H9 (cell line): ENCODE data around the gene ABCF1. TPM values are rescaled to one million over a fixed set of nuclear protein-coding genes. Genes with fewer than 3 reads are reported as not detected.

Experiments used
- DNase-seq: peaks from one replicate; pipeline ENCODE4 v3.0.0-alpha.2; 2017
- H2AFZ ChIP-seq: one replicate; pipeline ENCODE4 v1.6.1; 2013; ENCODE audit warnings: mild to moderate bottlenecking, low read length, control low read depth, moderate library complexity
- H2AK5ac ChIP-seq: 2 replicates; pipeline ENCODE4 v1.6.1; 2013; ENCODE audit warnings: low read length, control low read depth, mixed read lengths; ENCODE audit not compliant: insufficient read length
- H2BK120ac ChIP-seq: one replicate; pipeline ENCODE4 v1.6.1; 2013; ENCODE audit warnings: low read depth, mild to moderate bottlenecking, low read length, control low read depth, inconsistent platforms; ENCODE audit not compliant: poor library complexity, severe bottlenecking
- H2BK12ac ChIP-seq: 2 replicates; pipeline ENCODE4 v1.6.1; 2013; ENCODE audit warnings: low read length, control low read depth, mixed read lengths, low read depth; ENCODE audit not compliant: insufficient read length
- H2BK15ac ChIP-seq: 2 replicates; pipeline ENCODE4 v1.6.1; 2013; ENCODE audit warnings: low read depth, low read length, control low read depth
- H2BK20ac ChIP-seq: one replicate; pipeline ENCODE4 v1.6.1; 2013; ENCODE audit warnings: low read depth, mild to moderate bottlenecking, low read length, control low read depth, inconsistent platforms; ENCODE audit not compliant: poor library complexity, severe bottlenecking
- H2BK5ac ChIP-seq: 2 replicates; pipeline ENCODE4 v1.6.1; 2013; ENCODE audit warnings: low read length, control low read depth, mixed read lengths; ENCODE audit not compliant: insufficient read length
- H3K14ac ChIP-seq: 2 replicates; pipeline ENCODE4 v1.6.1; 2013; ENCODE audit warnings: low read length, control low read depth; ENCODE audit not compliant: insufficient read depth
- H3K18ac ChIP-seq: 2 replicates; pipeline ENCODE4 v1.6.1; 2013; ENCODE audit warnings: low read depth, mild to moderate bottlenecking, mixed read lengths, low read length, control low read depth; ENCODE audit not compliant: insufficient read length
- H3K23ac ChIP-seq: 2 replicates; pipeline ENCODE4 v1.6.1; 2013; ENCODE audit warnings: low read length, control low read depth, mixed read lengths, low read depth; ENCODE audit not compliant: insufficient read length
- H3K23me2 ChIP-seq: 2 replicates; pipeline ENCODE4 v1.6.1; 2013; ENCODE audit warnings: low read depth, mild to moderate bottlenecking, mixed read lengths, low read length, control low read depth; ENCODE audit not compliant: insufficient read length, poor library complexity, severe bottlenecking
- H3K27ac ChIP-seq: 2 replicates; pipeline ENCODE4 v1.5.1; 2013; ENCODE audit warnings: low read length, control low read depth, mixed read lengths, low read depth; ENCODE audit not compliant: insufficient read length
- H3K27me3 ChIP-seq: 2 replicates; pipeline ENCODE4 v1.6.1; 2013; ENCODE audit warnings: low read length, control low read depth, inconsistent platforms; ENCODE audit not compliant: insufficient read depth
- H3K4ac ChIP-seq: 2 replicates; pipeline ENCODE4 v1.6.1; 2013; ENCODE audit warnings: low read depth, mild to moderate bottlenecking, control low read depth, inconsistent platforms, low read length, moderate library complexity
- H3K4me1 ChIP-seq: 2 replicates; pipeline ENCODE4 v1.6.1; 2013; ENCODE audit warnings: low read length, control low read depth, inconsistent platforms; ENCODE audit not compliant: insufficient read depth
- H3K4me2 ChIP-seq: 2 replicates; pipeline ENCODE4 v1.6.1; 2013; ENCODE audit warnings: low read length, control low read depth, mixed read lengths; ENCODE audit not compliant: insufficient read length, insufficient read depth
- H3K56ac ChIP-seq: 2 replicates; pipeline ENCODE4 v1.6.1; 2013; ENCODE audit warnings: low read depth, mild to moderate bottlenecking, mixed read lengths, low read length, control low read depth; ENCODE audit not compliant: insufficient read length
- H3K79me1 ChIP-seq: 2 replicates; pipeline ENCODE4 v1.6.1; 2013; ENCODE audit warnings: low read depth, mild to moderate bottlenecking, moderate library complexity, low read length, control low read depth, inconsistent platforms; ENCODE audit not compliant: insufficient read depth, poor library complexity, severe bottlenecking
- H3K79me2 ChIP-seq: 2 replicates; pipeline ENCODE4 v1.6.1; 2013; ENCODE audit warnings: low read length, control low read depth, inconsistent platforms; ENCODE audit not compliant: insufficient read depth
- H3K9ac ChIP-seq: 2 replicates; pipeline ENCODE4 v1.6.1; 2013; ENCODE audit warnings: low read length, control low read depth, mixed read lengths; ENCODE audit not compliant: insufficient read length; ENCODE audit errors: extremely low read depth
- H3K9me3 ChIP-seq: one replicate; pipeline ENCODE4 v1.6.1; 2013; ENCODE audit warnings: low read depth, low read length, inconsistent platforms; ENCODE audit not compliant: control insufficient read depth
- H3T11ph ChIP-seq: one replicate; pipeline ENCODE4 v1.6.1; 2013; ENCODE audit warnings: mild to moderate bottlenecking, low read length, control low read depth, inconsistent platforms
- H4K20me1 ChIP-seq: one replicate; pipeline ENCODE4 v1.6.1; 2013; ENCODE audit not compliant: control insufficient read depth, insufficient read length, insufficient read depth
- H4K5ac ChIP-seq: 2 replicates; pipeline ENCODE4 v1.6.1; 2013; ENCODE audit warnings: low read depth, mild to moderate bottlenecking, mixed read lengths, low read length, control low read depth; ENCODE audit not compliant: insufficient read length
- H4K8ac ChIP-seq: replicated peaks from 2 replicates; pipeline ENCODE4 v1.6.1; 2013; ENCODE audit warnings: low read length, control low read depth, mixed read lengths, low read depth; ENCODE audit not compliant: insufficient read length
- H4K91ac ChIP-seq: 2 replicates; pipeline ENCODE4 v1.6.1; 2013; ENCODE audit warnings: low read depth, mild to moderate bottlenecking, moderate library complexity, mixed read lengths, low read length, control low read depth; ENCODE audit not compliant: insufficient read length
- H3K27ac Mint-ChIP-seq, 3 experiments: 2 replicates in 2 of 3; 3 replicates in 1 of 3; pipeline ENCODE4 v1.8.0; 2020 to 2021; ENCODE audit warnings: mixed read lengths in 3 of 3, mild to moderate bottlenecking in 1 of 3, moderate library complexity in 1 of 3
- H3K27me3 Mint-ChIP-seq: 2 replicates; pipeline ENCODE4 v1.8.0; 2021; ENCODE audit warnings: low read depth, mild to moderate bottlenecking, moderate library complexity, mixed read lengths
- H3K36me3 Mint-ChIP-seq, 3 experiments: 2 replicates in 2 of 3; 3 replicates in 1 of 3; pipeline ENCODE4 v1.8.0; 2020 to 2021; ENCODE audit warnings: low read depth in 3 of 3, mixed read lengths in 3 of 3; ENCODE audit not compliant: insufficient read depth in 1 of 3
- H3K4me1 Mint-ChIP-seq, 2 experiments: 2 replicates each; pipeline ENCODE4 v1.8.0; 2020; ENCODE audit warnings: mixed read lengths in 2 of 2
- H3K4me3 Mint-ChIP-seq, 2 experiments: 2 replicates in 1 of 2; 3 replicates in 1 of 2; pipeline ENCODE4 v1.8.0; 2020 to 2021; ENCODE audit warnings: mild to moderate bottlenecking in 2 of 2, mixed read lengths in 2 of 2, moderate library complexity in 1 of 2
- H3K9me3 Mint-ChIP-seq, 2 experiments: 2 replicates in 1 of 2; 3 replicates in 1 of 2; pipeline ENCODE4 v1.8.0; 2020; ENCODE audit warnings: mild to moderate bottlenecking in 2 of 2, mixed read lengths in 2 of 2, moderate library complexity in 1 of 2
- WGBS: extraction: QIAGEN DNeasy Blood & Tissue Kit; methylation state at CpG from one replicate; pipeline ENCODE4 v1.1.7; 2013; ENCODE audit warnings: missing lambda C conversion rate, low lambda C conversion rate, mixed read lengths; ENCODE audit not compliant: insufficient read length; ENCODE audit errors: extremely low coverage; 5-methylcytosine and 5-hydroxymethylcytosine counted together
- total RNA-seq: library from RNA; stranded (reverse); gene quantifications from 2 replicates; pipeline ENCODE4 v1.2.1, GENCODE V29; 2021
- TF ChIP-seq, protein P1 (sequence below): fragments of 200-600 bp; sonication (generic); conservative IDR thresholded peaks from 3 replicates; pipeline ENCODE4 v1.8.0; 2021; ENCODE audit warnings: antibody characterized with exemption, mild to moderate bottlenecking

The ABCF1 gene
- total RNA-seq, 1 experiment from 2014 or later = 118 TPM

DNA sequence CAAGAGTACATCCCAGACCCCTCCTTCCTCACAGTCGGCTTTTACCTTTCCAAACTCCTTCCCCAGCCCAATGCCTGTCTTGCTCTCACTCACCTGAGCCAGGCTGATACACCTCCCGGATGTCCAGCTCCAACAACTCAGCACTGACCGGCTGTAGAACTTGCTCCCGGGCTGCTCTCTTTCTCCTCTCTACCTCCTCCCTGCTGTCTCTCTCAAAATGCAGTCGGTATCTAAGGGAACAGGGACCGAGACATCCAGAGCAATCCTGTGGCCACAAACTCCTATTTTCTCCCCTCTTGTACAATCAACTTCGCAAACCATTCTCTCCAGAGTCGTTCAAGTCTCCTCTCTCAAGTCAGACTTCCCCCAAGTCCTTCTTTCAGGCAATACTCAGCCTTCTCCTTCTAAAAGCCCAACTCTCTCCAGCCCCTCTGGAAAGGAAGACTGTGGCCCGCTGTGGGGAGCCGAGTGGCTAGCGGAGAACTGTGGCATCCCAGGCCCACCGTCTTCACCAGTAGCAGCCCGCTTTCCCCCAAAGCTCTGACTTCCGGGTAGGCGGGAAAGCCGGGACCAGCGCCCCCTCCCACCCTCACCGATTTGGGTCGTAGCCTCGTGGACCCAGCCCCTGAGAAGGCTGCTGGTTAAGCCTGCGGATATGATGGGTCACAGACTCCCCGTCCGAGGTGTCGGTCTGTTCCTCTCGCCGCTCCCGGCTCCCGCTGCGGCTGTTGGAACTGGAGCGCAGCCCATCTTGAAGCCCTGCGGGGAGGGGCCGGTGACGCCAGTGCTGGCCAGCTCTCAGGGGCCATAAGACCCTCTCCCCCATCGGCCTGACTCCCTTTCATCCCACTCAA is 16.1 kb upstream of the ABCF1 start:
- peak overlapping the region; percentile 82 for H3K4me2 ChIP-seq
- no peak overlapping the region for H2BK120ac ChIP-seq
- TF ChIP-seq, protein P1, sequence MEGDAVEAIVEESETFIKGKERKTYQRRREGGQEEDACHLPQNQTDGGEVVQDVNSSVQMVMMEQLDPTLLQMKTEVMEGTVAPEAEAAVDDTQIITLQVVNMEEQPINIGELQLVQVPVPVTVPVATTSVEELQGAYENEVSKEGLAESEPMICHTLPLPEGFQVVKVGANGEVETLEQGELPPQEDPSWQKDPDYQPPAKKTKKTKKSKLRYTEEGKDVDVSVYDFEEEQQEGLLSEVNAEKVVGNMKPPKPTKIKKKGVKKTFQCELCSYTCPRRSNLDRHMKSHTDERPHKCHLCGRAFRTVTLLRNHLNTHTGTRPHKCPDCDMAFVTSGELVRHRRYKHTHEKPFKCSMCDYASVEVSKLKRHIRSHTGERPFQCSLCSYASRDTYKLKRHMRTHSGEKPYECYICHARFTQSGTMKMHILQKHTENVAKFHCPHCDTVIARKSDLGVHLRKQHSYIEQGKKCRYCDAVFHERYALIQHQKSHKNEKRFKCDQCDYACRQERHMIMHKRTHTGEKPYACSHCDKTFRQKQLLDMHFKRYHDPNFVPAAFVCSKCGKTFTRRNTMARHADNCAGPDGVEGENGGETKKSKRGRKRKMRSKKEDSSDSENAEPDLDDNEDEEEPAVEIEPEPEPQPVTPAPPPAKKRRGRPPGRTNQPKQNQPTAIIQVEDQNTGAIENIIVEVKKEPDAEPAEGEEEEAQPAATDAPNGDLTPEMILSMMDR = no peak
- no peak overlapping the region for H3T11ph ChIP-seq
- H3K9me3 ChIP-seq = no peaks in the 10 kb centered on the region
- H3K23ac ChIP-seq = no peak overlapping the region
- H3K79me2 ChIP-seq = peaks cover 5% of the 10 kb centered on the region; the same call in 1 of the 2 replicates
- no peak overlapping the region for H3K14ac ChIP-seq
- H3K27me3 ChIP-seq = no peaks in the 10 kb centered on the region
- H4K91ac ChIP-seq = no peak overlapping the region
- H2BK20ac ChIP-seq = no peak overlapping the region
- WGBS = no CpG with 5 or more reads among the region's 34 CpGs
- H2AFZ ChIP-seq = no peak overlapping the region
- H4K5ac ChIP-seq = no peak overlapping the region
- H3K4me1 ChIP-seq = no peaks in the 10 kb centered on the region
- no peaks in the 10 kb centered on the region for H4K20me1 ChIP-seq
- no peak overlapping the region for H4K8ac ChIP-seq
- H2BK5ac ChIP-seq = no peak overlapping the region
- H2AK5ac ChIP-seq = no peak overlapping the region
- Mint-ChIP-seq H3K4me3 (peak overlapping the region; percentile 94 to 95), H3K9me3 (no peaks in the 10 kb centered on the region; a peak in 1 of 5 replicates), H3K36me3 (peaks cover 27 to 74% (median 64%) of the 10 kb centered on the region in 3 experiments), H3K4me1 (peaks cover 12 to 17% of the 10 kb centered on the region in 2 experiments), H3K27ac (peak overlapping the region; percentile 87 to 100 (median 90); a peak in 6 of 7 replicates), H3K27me3 (no peaks in the 10 kb centered on the region)
- H2BK12ac ChIP-seq = no peak overlapping the region
- peaks cover 2% of the 10 kb centered on the region for H3K79me1 ChIP-seq
- no peak overlapping the region for H3K56ac ChIP-seq
- no peak overlapping the region for H3K27ac ChIP-seq
- no peak overlapping the region for H2BK15ac ChIP-seq
- peak overlapping the region; percentile 65 for H3K18ac ChIP-seq
- H3K4ac ChIP-seq = no peak overlapping the region
- H3K9ac ChIP-seq = peak overlapping the region; percentile 60
- peaks cover 14% of the 10 kb centered on the region for H3K23me2 ChIP-seq
- DNase-seq = peak; percentile 69
